ENCODE data around the gene CCDC192.
"Not testable (repeated sequence)": the region's sequence is repeated elsewhere in the genome, so short reads cannot be mapped to it uniquely, and the experiment has no call there.

Gene CCDC192

GRCh38 chr5:127700237-127700766 lies 2.9 kb upstream of the CCDC192 start:
- no peak for DNase-seq

GRCh38 chr5:127702434-127702833 lies 757 bp upstream of the CCDC192 start:
- DNase-seq = no peak

GRCh38 chr5:127705120-127705892 lies 2.1 kb downstream of the CCDC192 start:
- DNase-seq = no peak

- no peak for DNase-seq
Observed at GRCh38 chr5:127706691-127707090, 3.5 kb downstream of the CCDC192 start.

- no peak for DNase-seq
Observed at GRCh38 chr5:127707209-127707608, 4.0 kb downstream of the CCDC192 start.

GRCh38 chr5:127713083-127713482 lies 9.9 kb downstream of the CCDC192 start:
- DNase-seq = not testable (repeated sequence)

- DNase-seq = no peak
Observed at GRCh38 chr5:127718181-127718580, 15.0 kb downstream of the CCDC192 start.

GRCh38 chr5:127723571-127723970 lies 20.4 kb downstream of the CCDC192 start:
- DNase-seq = no peak

GRCh38 chr5:127725673-127726072 lies 22.5 kb downstream of the CCDC192 start:
- no peak for DNase-seq

GRCh38 chr5:127732963-127733362 lies 29.8 kb downstream of the CCDC192 start:
- no peak for DNase-seq

- DNase-seq = not testable (repeated sequence)
Observed at GRCh38 chr5:127739348-127739747, 36.2 kb downstream of the CCDC192 start.

- DNase-seq = no peak
Observed at GRCh38 chr5:127739807-127740384, 36.7 kb downstream of the CCDC192 start.

GRCh38 chr5:127741412-127741811 lies 38.2 kb downstream of the CCDC192 start:
- DNase-seq = no peak

GRCh38 chr5:127744241-127744640 lies 41.0 kb downstream of the CCDC192 start:
- DNase-seq = no peak

GRCh38 chr5:127746756-127747155 lies 43.6 kb downstream of the CCDC192 start:
- no peak for DNase-seq

- not testable (repeated sequence) for DNase-seq
Observed at GRCh38 chr5:127752503-127753265, 49.5 kb downstream of the CCDC192 start.

GRCh38 chr5:127754259-127754658 lies 51.1 kb downstream of the CCDC192 start:
- no peak for DNase-seq

GRCh38 chr5:127754706-127755105 lies 51.5 kb downstream of the CCDC192 start:
- no peak for DNase-seq

- no peak for DNase-seq
Observed at GRCh38 chr5:127757576-127757975, 54.4 kb downstream of the CCDC192 start.

- DNase-seq = no peak
Observed at GRCh38 chr5:127758766-127759283, 55.6 kb downstream of the CCDC192 start.

- no peak for DNase-seq
Observed at GRCh38 chr5:127761869-127762268, 58.7 kb downstream of the CCDC192 start.

- DNase-seq = no peak
Observed at GRCh38 chr5:127762412-127762811, 59.2 kb downstream of the CCDC192 start.

GRCh38 chr5:127766676-127767335 lies 63.6 kb downstream of the CCDC192 start:
- DNase-seq = no peak

Measured in NCI-H446 treated with DMSO at 0.1 percent for 48 hours (cell line).